ENCODE data around the gene ERI3.

ERI3 gene

GRCh38 chr1:44230796-44231195 lies 124.3 kb downstream of the ERI3 start:
- no peak overlapping the region for H3K4me3 ChIP-seq
- TF ChIP-seq CTCF (IDR thresholded peaks at IDR 0.05): no peak
- H3K27ac ChIP-seq: no peak overlapping the region
- no peak for DNase-seq (ENCODE audit: low spot score)

GRCh38 chr1:44229435-44230167 lies 125.5 kb downstream of the ERI3 start:
- DNase-seq (ENCODE audit: low spot score): no peak
- no peak for TF ChIP-seq CTCF (IDR thresholded peaks at IDR 0.05)

GRCh38 chr1:44228218-44228617 lies 126.8 kb downstream of the ERI3 start:
- Histone ChIP-seq H3K4me3 (no peak overlapping the region), H3K27ac (no peak overlapping the region)
- no peak for TF ChIP-seq CTCF (IDR thresholded peaks at IDR 0.05)

More at GRCh38 chr1:44229435-44230167, 125.5 kb downstream of the ERI3 start:
- Histone ChIP-seq H3K27ac (no peak overlapping the region), H3K4me3 (no peak overlapping the region)

GRCh38 chr1:44227211-44227610 lies 127.8 kb downstream of the ERI3 start:
- peak; percentile 64 for DNase-seq (ENCODE audit: low spot score)

More at GRCh38 chr1:44228218-44228617, 126.8 kb downstream of the ERI3 start:
- DNase-seq (ENCODE audit: low spot score): no peak

GRCh38 chr1:44225761-44226160 lies 129.3 kb downstream of the ERI3 start:
- TF ChIP-seq CTCF (IDR thresholded peaks at IDR 0.05): no peak
- no peak overlapping the region for H3K4me3 ChIP-seq
- DNase-seq (ENCODE audit: low spot score): no peak
- H3K27ac ChIP-seq: no peak overlapping the region

More at GRCh38 chr1:44227211-44227610, 127.8 kb downstream of the ERI3 start:
- no peak for TF ChIP-seq CTCF (IDR thresholded peaks at IDR 0.05)
- Histone ChIP-seq H3K4me3 (no peak overlapping the region), H3K27ac (no peak overlapping the region)

GRCh38 chr1:44223187-44223610 lies 131.9 kb downstream of the ERI3 start:
- no peak for TF ChIP-seq CTCF (IDR thresholded peaks at IDR 0.05)
- Histone ChIP-seq H3K4me3 (no peak overlapping the region), H3K27ac (no peak overlapping the region)
- DNase-seq (ENCODE audit: low spot score): no peak
